Fibroblast of lung (primary cell): ENCODE data around the gene GALR2. TPM values are rescaled to one million over a fixed set of nuclear protein-coding genes. Genes with fewer than 3 reads are reported as not detected.

Experiments
- DNase-seq, 2 donors: peaks; one replicate each; pipeline versions ENCODE4 v3.0.0 to v3.0.0-alpha.2; 2010; ENCODE audit warnings: low read depth in 2 of 2
- H2AFZ ChIP-seq: 2 replicates; pipeline ENCODE4 v1.5.1; 2012; ENCODE audit warnings: low read length, control low read depth, inconsistent platforms
- H3K27ac ChIP-seq: 2 replicates; pipeline ENCODE4 v1.5.1; 2011; ENCODE audit warnings: low read length, control low read depth; ENCODE audit not compliant: insufficient read depth
- H3K27me3 ChIP-seq: 2 replicates; pipeline ENCODE4 v1.5.1; 2011; ENCODE audit warnings: mild to moderate bottlenecking, low read length; ENCODE audit not compliant: control insufficient read depth, insufficient read depth
- H3K36me3 ChIP-seq: 2 replicates; pipeline ENCODE4 v1.5.1; 2011; ENCODE audit warnings: low read length; ENCODE audit not compliant: control insufficient read depth, insufficient read depth
- H3K4me1 ChIP-seq: 2 replicates; pipeline ENCODE4 v1.5.1; 2011; ENCODE audit warnings: low read length; ENCODE audit not compliant: control insufficient read depth, insufficient read depth; ENCODE audit errors: extremely low read depth
- H3K4me2 ChIP-seq: 2 replicates; pipeline ENCODE4 v1.5.1; 2011; ENCODE audit warnings: low read length, control low read depth; ENCODE audit not compliant: insufficient read depth; ENCODE audit errors: extremely low read depth
- H3K4me3 ChIP-seq, 4 experiments: fragments of 200-600 bp in 1 of 4; sonication (generic) in 1 of 4; replicated peaks in 1 of 4; 2 replicates each; pipeline ENCODE4 v1.5.1; 2011 to 2016; ENCODE audit warnings: low read length in 4 of 4, low read depth in 3 of 4, mild to moderate bottlenecking in 3 of 4, control low read depth in 2 of 4, inconsistent platforms in 1 of 4, mixed read lengths in 1 of 4; ENCODE audit not compliant: insufficient read depth in 1 of 4; ENCODE audit errors: control extremely low read depth in 1 of 4
- H3K79me2 ChIP-seq: 2 replicates; pipeline ENCODE4 v1.5.1; 2012; ENCODE audit warnings: mild to moderate bottlenecking, low read length, inconsistent platforms; ENCODE audit not compliant: control insufficient read depth, insufficient read depth
- H3K9ac ChIP-seq: 2 replicates; pipeline ENCODE4 v1.5.1; 2011; ENCODE audit warnings: mild to moderate bottlenecking, low read length, control low read depth; ENCODE audit not compliant: insufficient read depth
- H3K9me3 ChIP-seq: 2 replicates; pipeline ENCODE4 v1.5.1; 2012; ENCODE audit warnings: low read depth, low read length; ENCODE audit not compliant: control insufficient read depth, insufficient read depth
- H4K20me1 ChIP-seq: 2 replicates; pipeline ENCODE4 v1.5.1; 2011; ENCODE audit warnings: low read length; ENCODE audit not compliant: control insufficient read depth, insufficient read depth; ENCODE audit errors: extremely low read depth
- CTCF ChIP-seq, 2 donors: IDR thresholded peaks in 1 of 2; conservative IDR thresholded peaks in 1 of 2; 1 replicate in 1 of 2; 2 replicates in 1 of 2; pipeline ENCODE4 v1.5.1; 2011 to 2012; ENCODE audit warnings: low read length in 2 of 2, control low read depth in 1 of 2, inconsistent platforms in 1 of 2, low read depth in 1 of 2, mild to moderate bottlenecking in 1 of 2
- EZH2 ChIP-seq: IDR thresholded peaks from 2 replicates; pipeline ENCODE4 v1.5.1; 2012; ENCODE audit warnings: low read length, control low read depth, mild to moderate bottlenecking; ENCODE audit errors: missing control alignments
- polyA plus RNA-seq, 2 donors: library from polyadenylated mRNA; depleted of rRNA in 1 of 2; stranded (reverse) in 1 of 2; unstranded in 1 of 2; fragments of >200 nt; gene quantifications; 2 replicates each; pipeline ENCODE4 v1.2.1, GENCODE V29; 2011 to 2012; ENCODE audit warnings: missing spikeins in 1 of 2
- total RNA-seq: library from RNA; depleted of rRNA; stranded (reverse); fragments of >200 nt; gene quantifications from 2 replicates; pipeline ENCODE4 v1.2.1, GENCODE V29; 2014

Gene GALR2
- total and polyA plus RNA-seq, 2 donors (not counting 1 experiment from before 2014, with no cell fraction given) = not detected

- Histone ChIP-seq H2AFZ (no peak overlapping the region), H3K9ac (no peak overlapping the region), H3K9me3 (no peaks in the 10 kb centered on the region), H3K27ac (no peak overlapping the region), H3K4me3 (no peak overlapping the region), H4K20me1 (no peaks in the 10 kb centered on the region), H3K4me1 (no peaks in the 10 kb centered on the region), H3K36me3 (no peaks in the 10 kb centered on the region), H3K27me3 (no peaks in the 10 kb centered on the region), H3K79me2 (no peaks in the 10 kb centered on the region), H3K4me2 (no peak overlapping the region)
- no peak for DNase-seq
- TF ChIP-seq EZH2 = no peak
- no peak for TF ChIP-seq CTCF (conservative IDR thresholded peaks at IDR 0.05 in 1 of 2, IDR thresholded peaks at IDR 0.05 in 1 of 2; ENCODE audit: low read depth in 1 of 2, low read length in 2 of 2)
These were observed 41.4 kb upstream of the GALR2 start for GRCh38 chr17:76033139-76033538.

- Histone ChIP-seq H4K20me1 (no peaks in the 10 kb centered on the region), H3K4me1 (no peaks in the 10 kb centered on the region), H3K9ac (no peak overlapping the region), H3K9me3 (no peaks in the 10 kb centered on the region), H3K27ac (no peak overlapping the region), H3K4me3 (no peak overlapping the region), H3K27me3 (no peaks in the 10 kb centered on the region), H3K36me3 (peaks cover 2% of the 10 kb centered on the region), H3K4me2 (no peak overlapping the region), H3K79me2 (no peaks in the 10 kb centered on the region), H2AFZ (no peak overlapping the region)
- DNase-seq = no peak
- TF ChIP-seq EZH2 (no peak), CTCF (conservative IDR thresholded peaks at IDR 0.05 in 1 of 2, IDR thresholded peaks at IDR 0.05 in 1 of 2; ENCODE audit: low read depth in 1 of 2, low read length in 2 of 2) (no peak)
These were observed 39.9 kb upstream of the GALR2 start for GRCh38 chr17:76034428-76035350.

GRCh38 chr17:76036497-76037261 lies 37.9 kb upstream of the GALR2 start:
- no peak for TF ChIP-seq CTCF (conservative IDR thresholded peaks at IDR 0.05 in 1 of 2, IDR thresholded peaks at IDR 0.05 in 1 of 2; ENCODE audit: low read depth in 1 of 2, low read length in 2 of 2)
- no peak for TF ChIP-seq EZH2
- no peaks in the 10 kb centered on the region for H3K27me3 ChIP-seq
- H2AFZ ChIP-seq = no peak overlapping the region
- H3K79me2 ChIP-seq = no peaks in the 10 kb centered on the region
- H3K9me3 ChIP-seq = no peaks in the 10 kb centered on the region
- H3K36me3 ChIP-seq = peaks cover 10% of the 10 kb centered on the region
- no peaks in the 10 kb centered on the region for H4K20me1 ChIP-seq
- no peak for DNase-seq
- no peak overlapping the region for H3K4me3 ChIP-seq
- no peak overlapping the region for H3K9ac ChIP-seq
- H3K4me1 ChIP-seq = no peaks in the 10 kb centered on the region
- no peak overlapping the region for H3K4me2 ChIP-seq
- H3K27ac ChIP-seq = no peak overlapping the region
